ENCODE data around the gene REEP3. TPM values are rescaled to one million over a fixed set of nuclear protein-coding genes. Genes with fewer than 3 reads are reported as not detected.

The REEP3 gene
- total RNA-seq, 6 donors from 2014 or later = 23.6 to 63.9 (median 41.8) TPM

DNA sequence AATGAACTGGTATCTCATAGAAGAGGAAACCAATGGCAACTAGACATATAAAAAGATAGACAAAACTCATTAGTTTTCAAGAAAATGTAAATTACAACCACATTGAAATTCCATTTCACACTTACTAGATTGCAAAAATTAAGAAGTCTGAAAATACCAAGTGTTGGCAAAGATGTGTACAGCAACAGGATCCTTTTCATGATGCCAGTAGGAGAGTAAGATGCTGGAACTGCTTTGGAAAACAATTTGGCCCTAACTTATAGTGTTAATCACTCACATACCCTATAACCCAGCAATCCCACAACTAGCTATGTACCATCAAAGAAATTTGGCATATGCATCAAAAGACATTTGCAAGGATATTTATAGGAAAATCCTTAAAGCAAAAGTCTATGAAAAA is 15.5 kb downstream of the REEP3 start:
- no peaks in the 10 kb centered on the region for H3K9me3 ChIP-seq
- TF ChIP-seq EP300 (IDR thresholded peaks at IDR 0.05) (no peak), POLR2A (IDR thresholded peaks at IDR 0.05) (no peak), POLR2AphosphoS5 (IDR thresholded peaks at IDR 0.05) (no peak)
- TF ChIP-seq, protein P1, sequence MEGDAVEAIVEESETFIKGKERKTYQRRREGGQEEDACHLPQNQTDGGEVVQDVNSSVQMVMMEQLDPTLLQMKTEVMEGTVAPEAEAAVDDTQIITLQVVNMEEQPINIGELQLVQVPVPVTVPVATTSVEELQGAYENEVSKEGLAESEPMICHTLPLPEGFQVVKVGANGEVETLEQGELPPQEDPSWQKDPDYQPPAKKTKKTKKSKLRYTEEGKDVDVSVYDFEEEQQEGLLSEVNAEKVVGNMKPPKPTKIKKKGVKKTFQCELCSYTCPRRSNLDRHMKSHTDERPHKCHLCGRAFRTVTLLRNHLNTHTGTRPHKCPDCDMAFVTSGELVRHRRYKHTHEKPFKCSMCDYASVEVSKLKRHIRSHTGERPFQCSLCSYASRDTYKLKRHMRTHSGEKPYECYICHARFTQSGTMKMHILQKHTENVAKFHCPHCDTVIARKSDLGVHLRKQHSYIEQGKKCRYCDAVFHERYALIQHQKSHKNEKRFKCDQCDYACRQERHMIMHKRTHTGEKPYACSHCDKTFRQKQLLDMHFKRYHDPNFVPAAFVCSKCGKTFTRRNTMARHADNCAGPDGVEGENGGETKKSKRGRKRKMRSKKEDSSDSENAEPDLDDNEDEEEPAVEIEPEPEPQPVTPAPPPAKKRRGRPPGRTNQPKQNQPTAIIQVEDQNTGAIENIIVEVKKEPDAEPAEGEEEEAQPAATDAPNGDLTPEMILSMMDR (IDR thresholded peaks at IDR 0.05) = no peak
- ATAC-seq (ENCODE audit: low FRiP score in 2 of 2) (no peak), DNase-seq (no peak)
- no peak overlapping the region for H3K27ac ChIP-seq
- peaks cover 0 to 6% (median 0%) of the 10 kb centered on the region in 4 donors for H3K4me1 ChIP-seq
- H3K27me3 ChIP-seq = no peaks in the 10 kb centered on the region
- no peaks in the 10 kb centered on the region for H3K36me3 ChIP-seq
- no peak overlapping the region for H3K4me3 ChIP-seq

- TF ChIP-seq POLR2AphosphoS5 (IDR thresholded peaks at IDR 0.05) (no peak), POLR2A (IDR thresholded peaks at IDR 0.05) (no peak), EP300 (IDR thresholded peaks at IDR 0.05) (no peak)
- TF ChIP-seq, protein P1 (IDR thresholded peaks at IDR 0.05) = no peak
- WGBS, 2 donors = 91 to 98% methylated on average over 3 of the region's 3 CpGs
- no peak overlapping the region for H3K4me3 ChIP-seq
- DNase-seq = no peak
- no peak overlapping the region for H3K27ac ChIP-seq
- H3K9me3 ChIP-seq = no peaks in the 10 kb centered on the region
- no peaks in the 10 kb centered on the region for H3K36me3 ChIP-seq
- H3K27me3 ChIP-seq = no peaks in the 10 kb centered on the region
- H3K4me1 ChIP-seq = peaks cover 0 to 6% (median 0%) of the 10 kb centered on the region in 4 donors
- ATAC-seq (ENCODE audit: low FRiP score in 2 of 2) = no peak
Observed at GRCh38 chr10:63537536-63537935, 16.3 kb downstream of the REEP3 start.

DNA sequence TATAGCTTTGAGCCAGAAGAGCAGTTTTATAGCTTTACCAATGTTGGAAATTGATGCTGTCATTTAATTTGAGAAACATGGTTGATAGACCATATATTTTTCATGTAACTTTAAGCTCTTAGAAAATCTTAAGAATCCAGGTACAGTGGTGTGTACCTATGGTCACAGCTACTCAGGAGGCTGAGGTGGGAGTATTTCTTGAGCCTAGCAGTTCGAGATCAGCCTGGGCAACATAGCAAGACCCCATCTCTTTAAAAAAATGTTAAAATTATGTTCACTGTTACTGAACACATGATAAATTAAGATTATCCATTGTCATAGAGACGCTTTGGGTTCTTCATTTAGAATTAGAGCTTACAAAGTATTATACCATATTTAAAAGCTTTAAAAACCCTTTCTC is 18.2 kb downstream of the REEP3 start:
- ATAC-seq (ENCODE audit: low FRiP score in 2 of 2) (no peak), DNase-seq (no peak)
- Histone ChIP-seq H3K36me3 (no peaks in the 10 kb centered on the region), H3K27me3 (no peaks in the 10 kb centered on the region), H3K9me3 (no peaks in the 10 kb centered on the region), H3K4me3 (no peak overlapping the region), H3K4me1 (peaks cover 0 to 13% (median 4%) of the 10 kb centered on the region in 4 donors), H3K27ac (no peak overlapping the region)
- TF ChIP-seq EP300 (IDR thresholded peaks at IDR 0.05) (no peak), POLR2AphosphoS5 (IDR thresholded peaks at IDR 0.05) (no peak), POLR2A (IDR thresholded peaks at IDR 0.05) (no peak)
- TF ChIP-seq, protein P1 (IDR thresholded peaks at IDR 0.05) = no peak
- WGBS, 2 donors = 98 to 100% methylated on average over 2 of the region's 2 CpGs

- TF ChIP-seq EP300 (IDR thresholded peaks at IDR 0.05) = no peak
- no peak for TF ChIP-seq POLR2AphosphoS5 (IDR thresholded peaks at IDR 0.05)
- TF ChIP-seq, protein P1 (IDR thresholded peaks at IDR 0.05) = no peak
- no peak for TF ChIP-seq POLR2A (IDR thresholded peaks at IDR 0.05)
- no peaks in the 10 kb centered on the region for H3K36me3 ChIP-seq
- 80 to 91% methylated on average over 1 of the region's 1 CpG for WGBS, 2 donors
- no peaks in the 10 kb centered on the region for H3K9me3 ChIP-seq
- peaks cover 0 to 14% (median 6%) of the 10 kb centered on the region in 4 donors for H3K4me1 ChIP-seq
- ATAC-seq (ENCODE audit: low FRiP score in 2 of 2) (no peak), DNase-seq (no peak)
- H3K27me3 ChIP-seq = no peaks in the 10 kb centered on the region
- no peak overlapping the region for H3K27ac ChIP-seq
- no peak overlapping the region for H3K4me3 ChIP-seq
Observed at GRCh38 chr10:63539994-63540393, 18.8 kb downstream of the REEP3 start.

DNA sequence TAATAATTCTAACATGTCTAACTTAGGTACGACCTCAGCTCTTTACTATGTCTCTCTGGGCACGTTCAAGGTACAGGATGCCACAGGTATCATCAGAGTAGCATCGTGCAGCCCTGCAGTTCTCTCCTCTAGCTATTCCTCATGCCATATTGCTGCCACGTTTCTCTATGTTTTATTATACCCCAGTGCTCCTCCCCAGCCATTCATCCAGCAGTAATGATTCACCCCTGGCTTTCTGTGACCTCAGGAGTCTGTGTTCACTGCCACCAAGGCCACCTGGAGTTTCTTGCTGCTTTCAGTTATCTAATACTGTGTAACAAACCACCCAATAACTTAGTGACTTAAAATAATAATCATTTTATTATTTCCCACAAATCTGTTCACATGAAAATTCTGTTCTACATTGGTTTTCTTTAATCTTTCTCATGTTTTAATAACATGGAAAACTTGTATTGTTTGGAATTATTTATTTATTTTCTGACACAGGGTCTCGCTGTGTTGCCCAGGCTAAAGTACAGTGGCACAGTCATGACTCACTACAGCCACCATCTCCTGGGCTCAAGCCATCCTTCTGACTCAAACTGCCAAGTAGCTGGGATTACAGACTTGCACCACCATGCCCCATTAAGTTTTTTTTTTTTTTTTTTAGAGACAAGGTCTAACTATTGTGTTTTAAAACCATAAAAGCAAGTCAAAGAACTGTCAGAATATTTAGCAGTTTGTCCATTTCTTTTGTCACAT is 21.8 kb downstream of the REEP3 start:
- Histone ChIP-seq H3K4me1 (peaks cover 0 to 14% (median 6%) of the 10 kb centered on the region in 4 donors), H3K9me3 (no peaks in the 10 kb centered on the region), H3K27me3 (no peaks in the 10 kb centered on the region), H3K36me3 (no peaks in the 10 kb centered on the region), H3K27ac (no peak overlapping the region), H3K4me3 (no peak overlapping the region)
- ATAC-seq (ENCODE audit: low FRiP score in 2 of 2) (no peak), DNase-seq (no peak)
- TF ChIP-seq EP300 (IDR thresholded peaks at IDR 0.05) (no peak), POLR2A (IDR thresholded peaks at IDR 0.05) (no peak), POLR2AphosphoS5 (IDR thresholded peaks at IDR 0.05) (no peak)
- TF ChIP-seq, protein P1 (IDR thresholded peaks at IDR 0.05) = no peak
- 74 to 92% methylated on average over 5 of the region's 5 CpGs for WGBS, 2 donors
